Sciatic nerve (tissue), 2 donors: Measurements from ENCODE around the gene DENND6A. TPM values are rescaled to one million over a fixed set of nuclear protein-coding genes. Genes with fewer than 3 reads are reported as not detected.
"Not testable (repeated sequence)": the region's sequence is repeated elsewhere in the genome, so short reads cannot be mapped to it uniquely, and the experiment has no call there.

ENCODE experiments used
- ATAC-seq: fragments of 200-7000 bp; cut with Tn5 transposase; one replicate; pipeline ENCODE4 v1.9.1; 2020; ENCODE audit warnings: mild to moderate bottlenecking, moderate library complexity
- DNase-seq: peaks from one replicate; pipeline ENCODE4 v3.0.0-alpha.2; 2020; ENCODE audit warnings: low spot score
- intact Hi-C: fragments of 100-400 bp; cut with DNase I; formaldehyde crosslinking; loops from one replicate; pipeline ENCODE4 v1.14.2; 2022
- total RNA-seq: library from RNA; stranded (reverse); fragmentation: NEBNext Ultra II Directional; extraction: Animal tissue kit (Norgen Biotek cat#: 25700); gene quantifications from one replicate; pipeline ENCODE4 v1.2.1, GENCODE V29; 2021
- donor health status: DM: no; HTN: no; CAD: no.
- donor health status: DM: no; HTN: no; CAD: no.

The DENND6A gene
- total RNA-seq, 1 donor from 2014 or later: 56.3 TPM

DNA sequence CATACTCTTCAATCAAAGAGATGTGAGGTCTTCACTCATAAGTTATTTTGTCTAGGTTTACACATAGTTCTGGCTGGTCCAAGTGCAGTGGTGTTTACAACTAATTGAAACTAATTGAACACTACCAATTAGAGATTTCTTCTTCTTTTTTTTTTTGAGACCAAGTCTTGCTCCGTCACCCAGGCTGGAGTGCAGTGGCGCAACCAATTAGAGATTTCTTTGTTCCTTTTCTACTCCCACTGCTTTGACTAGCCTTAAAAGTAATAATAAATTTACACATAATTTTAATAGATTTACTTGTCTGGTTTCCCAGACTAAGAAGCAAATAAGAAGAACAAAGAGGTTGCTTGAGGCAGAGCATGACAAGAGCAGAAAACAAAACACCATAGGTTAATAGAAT lies 6.7 kb upstream of the DENND6A start:
- DNase-seq (no peak), ATAC-seq (no peak)
- intact Hi-C loops: no loop called here

DNA sequence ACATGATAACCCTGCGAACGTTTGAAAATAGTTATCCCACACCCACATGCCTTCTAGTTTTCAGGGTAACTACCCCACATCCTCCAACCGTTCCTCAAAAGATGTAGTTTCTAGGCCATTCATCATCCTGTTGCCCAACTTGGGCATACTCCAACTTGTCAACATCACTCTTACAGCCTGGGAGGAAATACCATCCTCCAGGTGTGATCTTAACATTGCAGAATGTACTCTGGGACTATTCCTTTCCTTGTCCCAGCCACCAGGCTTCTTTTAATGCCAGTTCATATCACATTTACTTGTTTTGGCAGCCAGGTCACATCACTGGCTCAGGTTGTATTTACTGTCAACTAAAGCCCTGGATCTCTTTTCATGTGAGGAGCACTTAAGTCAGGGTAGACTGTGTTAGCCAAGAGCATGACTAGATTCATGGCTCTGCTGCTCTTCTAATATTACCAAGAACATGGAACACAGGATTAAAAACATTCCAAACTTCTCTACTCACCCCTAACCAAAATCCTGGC lies 4.0 kb upstream of the DENND6A start:
- intact Hi-C loops: no loop called here
- no peak for ATAC-seq
- no peak for DNase-seq

DNA sequence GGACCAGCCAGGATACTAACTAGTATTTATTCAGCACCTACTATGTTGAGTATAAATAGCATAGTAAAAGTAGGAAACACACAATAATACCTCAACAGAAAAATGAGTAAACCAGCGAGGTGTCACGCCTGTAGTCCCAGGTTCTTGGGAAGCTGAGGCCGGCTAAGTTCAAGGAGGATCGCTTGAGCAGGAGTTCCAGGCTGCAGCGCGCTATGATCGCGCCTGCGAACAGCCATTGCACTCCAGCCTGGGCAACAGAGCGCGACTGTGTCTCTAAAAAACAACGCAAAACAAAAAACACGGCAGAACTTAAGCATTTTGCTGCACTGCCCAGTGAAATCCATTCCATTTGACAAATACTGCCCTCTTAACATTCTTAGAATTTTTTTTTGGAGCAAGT lies 1.3 kb upstream of the DENND6A start:
- intact Hi-C loops: no loop called here
- DNase-seq (no peak), ATAC-seq (no peak)

DNA sequence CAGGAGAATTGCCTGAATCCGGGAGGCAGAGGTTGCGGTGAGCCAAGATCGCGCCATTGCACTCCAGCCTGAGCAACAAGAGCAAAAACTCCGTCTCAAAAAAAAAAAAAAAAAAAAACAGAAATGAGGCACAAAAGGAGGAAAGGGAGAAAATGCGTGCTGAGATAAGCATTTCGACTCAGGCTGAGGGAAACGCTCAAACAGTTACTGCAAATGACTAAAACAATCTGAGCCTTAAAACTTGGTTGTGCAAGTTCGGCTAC lies 813 bp downstream of the DENND6A start:
- ATAC-seq, intact Hi-C loops, DNase-seq: not testable (repeated sequence)

DNA sequence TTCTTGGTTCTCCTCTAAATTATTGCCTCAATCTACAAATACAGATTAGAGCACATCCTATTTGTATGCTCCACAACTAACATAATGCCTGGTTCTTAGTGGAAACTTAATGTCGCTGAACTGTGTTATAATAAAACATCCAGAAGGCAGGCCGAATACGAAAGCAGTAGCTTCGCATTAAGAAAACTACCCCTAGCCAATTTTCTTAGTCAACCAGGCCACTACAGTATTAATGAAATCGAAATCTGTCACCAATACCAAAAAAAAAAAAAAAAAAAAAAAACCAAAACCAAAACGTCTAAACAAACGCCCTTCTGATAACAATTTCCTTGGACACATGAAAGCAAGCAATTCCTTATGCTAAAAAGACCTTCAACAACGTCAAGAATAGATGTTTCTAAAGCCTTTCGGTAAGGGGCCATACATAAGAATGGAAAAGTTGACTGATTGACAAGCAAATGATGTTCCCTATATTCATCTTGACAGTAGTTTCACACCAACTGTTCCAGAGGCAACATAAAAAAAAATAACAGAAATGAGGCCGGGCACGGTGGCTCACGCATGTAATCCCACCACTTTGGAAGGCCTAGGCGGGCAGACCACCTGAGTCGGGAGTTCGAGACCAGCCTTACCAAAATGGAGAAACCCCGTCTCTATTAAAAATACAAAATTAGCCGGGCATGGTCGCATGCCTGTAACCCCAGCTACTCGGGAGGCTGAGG lies 1.3 kb downstream of the DENND6A start:
- DNase-seq (no peak), ATAC-seq (no peak)
- intact Hi-C loops: no loop called here

DNA sequence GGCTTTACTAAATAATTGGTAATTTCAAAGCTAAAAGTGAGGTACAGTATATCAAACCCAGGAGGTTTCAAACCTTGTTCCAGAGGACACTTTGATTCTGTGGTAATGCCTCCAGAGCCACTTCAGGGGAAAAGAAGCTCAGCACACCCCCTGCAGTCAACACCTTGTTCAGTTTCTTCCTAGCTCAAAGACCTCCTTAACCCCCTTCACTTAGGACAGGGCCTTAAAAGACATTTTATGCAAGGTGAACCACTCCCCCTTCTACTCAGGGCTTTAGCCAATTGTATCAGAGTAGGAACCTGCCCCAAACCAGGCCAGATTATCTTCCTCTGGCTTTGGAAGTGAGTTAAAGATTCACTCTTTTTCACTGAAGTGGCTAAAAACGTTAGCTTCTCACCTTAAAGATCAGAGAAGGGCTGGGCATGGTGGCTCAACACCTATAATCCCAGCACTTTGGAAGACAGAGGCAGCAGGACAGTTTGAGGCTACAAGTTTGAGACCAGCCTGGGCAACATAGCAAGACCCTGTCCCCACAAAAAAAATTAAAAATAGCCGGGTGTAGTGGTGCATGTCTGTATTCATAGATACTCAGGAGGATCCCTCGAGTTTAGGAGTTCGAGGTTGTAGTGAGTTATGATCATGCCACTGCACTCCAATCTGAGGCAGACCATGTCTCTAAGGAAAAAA lies 3.4 kb downstream of the DENND6A start:
- ATAC-seq: no peak
- intact Hi-C loops: no loop called here

DNA sequence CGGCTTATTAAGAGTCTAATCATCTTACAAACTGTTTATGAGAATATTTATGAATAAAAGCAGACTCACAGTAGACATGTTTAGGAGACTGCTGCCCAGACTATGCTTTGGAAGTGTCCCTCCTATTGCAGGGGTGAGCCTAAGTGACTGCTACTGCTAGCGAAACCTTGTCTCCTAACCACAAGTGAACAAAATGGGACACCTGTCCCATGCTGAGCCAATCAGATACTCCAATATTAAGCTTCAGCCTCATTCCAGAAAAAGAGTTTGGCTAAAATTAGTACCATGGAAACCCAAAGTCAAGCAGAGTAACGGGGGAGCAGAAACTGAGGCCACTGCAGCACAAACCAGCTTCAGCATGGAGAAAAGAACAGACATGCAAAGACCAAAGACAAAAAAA lies 4.6 kb downstream of the DENND6A start:
- intact Hi-C loops: no loop called here
- ATAC-seq (no peak), DNase-seq (no peak)

More for the DNA sequence above, 3.4 kb downstream of the DENND6A start:
- DNase-seq: no peak

DNA sequence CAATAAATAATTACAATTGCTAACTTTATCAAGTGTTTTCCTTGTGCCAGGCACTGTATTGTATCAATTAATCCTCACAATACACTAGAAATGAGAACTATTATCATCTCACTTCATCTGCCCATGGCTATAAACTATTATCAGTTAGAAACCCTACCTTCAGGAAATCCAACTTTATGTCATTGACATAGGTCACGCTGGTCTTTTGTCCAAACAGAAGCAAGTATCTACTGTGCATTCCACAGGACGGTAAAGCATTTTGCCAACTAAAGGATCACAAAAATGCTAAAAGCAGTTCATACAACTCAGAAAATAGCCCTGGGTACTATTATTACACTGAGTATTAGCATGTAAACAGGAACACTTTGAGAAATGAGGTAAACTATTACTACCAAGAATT lies 9.6 kb downstream of the DENND6A start:
- ATAC-seq: no peak
- intact Hi-C loops: no loop called here
- DNase-seq: no peak

DNA sequence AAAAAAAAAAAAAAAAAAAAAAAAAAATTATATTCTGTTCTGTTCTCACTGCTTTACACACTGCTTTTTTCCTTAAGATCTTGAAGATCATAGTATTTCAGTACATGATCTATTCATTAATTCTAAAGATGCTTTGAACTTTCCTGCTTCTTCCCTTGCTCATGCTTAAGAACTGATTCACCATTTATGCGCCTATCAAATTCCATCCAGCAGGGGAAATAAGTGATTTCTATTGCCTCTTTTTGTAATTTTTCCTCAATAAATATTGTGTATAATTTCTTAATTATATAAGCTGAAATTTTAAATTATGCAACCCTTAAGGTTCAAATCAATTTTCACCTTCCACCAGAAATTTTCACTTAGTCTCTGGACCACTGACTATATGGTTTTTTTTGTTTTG lies 10.6 kb downstream of the DENND6A start:
- intact Hi-C loops: no loop called here
- ATAC-seq (no peak), DNase-seq (no peak)

DNA sequence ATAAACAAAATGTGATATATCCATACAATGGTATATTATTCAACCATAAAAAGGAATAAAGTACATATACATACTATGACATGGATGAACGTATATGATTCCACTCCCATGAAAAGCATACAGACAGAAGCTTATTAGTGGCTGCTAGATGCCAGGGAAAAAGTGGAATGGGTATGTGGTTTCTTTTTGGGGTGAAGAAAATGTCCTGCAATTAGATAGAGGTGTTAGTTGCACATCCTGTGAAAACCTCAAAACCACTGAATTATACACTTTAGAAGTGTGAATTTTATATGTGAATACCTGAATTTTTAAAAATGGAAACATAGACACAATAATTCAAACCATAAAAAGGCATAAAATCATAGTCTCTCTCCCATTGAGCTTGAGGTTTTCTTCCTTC lies 11.2 kb downstream of the DENND6A start:
- intact Hi-C loops: no loop called here
- ATAC-seq (no peak), DNase-seq (no peak)

DNA sequence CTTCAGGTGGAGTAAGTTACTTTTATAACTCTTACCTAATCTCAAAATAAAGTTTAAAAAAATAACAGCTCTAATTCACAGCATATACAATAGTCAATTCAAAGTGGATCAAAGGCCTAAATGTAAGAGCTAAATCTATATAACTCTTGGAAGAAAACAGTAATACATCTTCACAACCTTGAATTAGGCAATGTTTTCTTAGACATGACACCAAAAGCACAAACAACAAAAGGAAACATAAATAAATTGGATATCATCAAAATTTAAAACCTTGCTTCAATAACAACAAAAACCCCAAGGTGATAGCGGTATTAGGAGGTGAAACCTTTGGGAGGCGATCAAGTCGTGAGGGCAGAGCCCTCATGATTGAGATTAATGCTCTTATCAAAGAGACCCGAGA lies 12.8 kb downstream of the DENND6A start:
- ATAC-seq: no peak
- intact Hi-C loops: no loop called here
- DNase-seq: no peak

DNA sequence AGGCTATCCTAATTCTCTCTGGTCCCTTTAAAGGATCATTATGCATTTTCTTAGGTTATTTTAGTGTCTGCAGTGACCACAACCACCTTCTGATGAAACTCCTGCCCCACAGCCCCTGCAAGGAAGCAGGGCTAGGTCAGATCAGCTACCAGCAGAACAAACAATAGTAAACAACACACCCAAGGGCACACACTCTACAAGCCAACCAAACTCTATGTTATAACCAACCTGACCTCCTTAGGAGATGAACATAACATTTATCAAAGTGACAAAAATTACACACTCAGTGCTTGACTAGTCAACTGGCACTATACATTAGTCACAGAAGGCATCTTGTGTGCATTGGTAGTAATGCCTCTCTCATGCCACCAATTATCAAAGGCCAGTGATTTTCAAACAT lies 17.3 kb downstream of the DENND6A start:
- DNase-seq (no peak), ATAC-seq (peak; percentile 31)
- intact Hi-C loops: no loop called here

DNA sequence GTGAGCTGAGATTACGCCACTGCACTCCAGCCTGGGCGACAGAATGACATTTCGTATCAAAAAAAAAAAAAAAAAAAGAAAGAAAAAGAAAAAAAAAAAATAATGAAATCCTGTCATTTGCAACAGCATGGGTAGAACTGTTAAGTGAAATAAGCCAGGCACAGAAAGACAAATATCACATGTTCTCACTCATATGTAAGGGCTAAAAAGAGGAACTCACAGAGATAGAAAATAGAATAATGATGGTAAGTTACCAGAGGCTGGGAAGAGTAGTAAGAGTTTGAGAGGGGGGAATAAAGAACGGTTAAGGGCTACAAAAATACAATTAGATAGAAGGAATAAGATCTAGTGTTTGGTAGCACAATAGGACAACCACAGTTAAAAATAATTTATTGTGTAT lies 19.7 kb downstream of the DENND6A start:
- ATAC-seq: peak; percentile 42
- DNase-seq: no peak
- intact Hi-C loops: no loop called here

DNA sequence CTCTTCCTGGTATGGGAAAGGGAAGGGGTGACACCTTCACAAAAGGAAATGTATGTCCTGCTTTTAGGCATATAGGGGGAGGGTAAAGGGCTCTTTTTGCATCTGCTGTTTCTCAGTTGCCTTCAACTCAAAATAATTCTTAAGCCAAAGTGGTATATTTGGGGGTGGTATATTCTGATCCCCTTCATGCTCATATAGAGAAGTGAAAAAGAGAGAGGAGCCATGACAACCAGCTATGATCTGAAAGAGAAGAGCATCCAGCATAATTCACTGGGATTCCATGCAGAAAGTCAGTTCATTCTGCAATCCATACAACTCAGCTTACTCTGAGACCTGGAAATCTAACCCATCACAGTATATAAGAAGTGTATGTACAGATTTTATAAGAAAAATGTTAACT lies 22.3 kb downstream of the DENND6A start:
- DNase-seq (no peak), ATAC-seq (no peak)
- intact Hi-C loops: no loop called here

DNA sequence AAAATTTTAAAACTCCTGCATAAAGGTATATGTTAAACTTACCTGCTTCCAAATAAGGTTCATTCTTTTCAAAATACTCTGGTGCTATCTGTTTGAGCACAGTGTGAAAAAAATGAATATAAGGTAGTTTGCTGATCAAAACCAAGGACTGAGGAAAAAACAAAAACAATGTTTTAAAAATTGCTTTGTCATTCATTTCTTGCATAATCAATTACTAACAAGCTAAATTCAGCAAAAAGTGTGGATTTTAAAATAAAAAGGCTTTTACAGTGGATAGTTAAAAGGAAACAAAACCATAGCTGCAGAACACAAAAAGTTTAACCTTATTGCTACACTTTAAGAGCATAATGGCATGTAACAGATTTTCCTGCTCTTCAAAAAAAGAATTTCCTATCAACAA lies 31.5 kb downstream of the DENND6A start:
- intact Hi-C loops: no loop called here

DNA sequence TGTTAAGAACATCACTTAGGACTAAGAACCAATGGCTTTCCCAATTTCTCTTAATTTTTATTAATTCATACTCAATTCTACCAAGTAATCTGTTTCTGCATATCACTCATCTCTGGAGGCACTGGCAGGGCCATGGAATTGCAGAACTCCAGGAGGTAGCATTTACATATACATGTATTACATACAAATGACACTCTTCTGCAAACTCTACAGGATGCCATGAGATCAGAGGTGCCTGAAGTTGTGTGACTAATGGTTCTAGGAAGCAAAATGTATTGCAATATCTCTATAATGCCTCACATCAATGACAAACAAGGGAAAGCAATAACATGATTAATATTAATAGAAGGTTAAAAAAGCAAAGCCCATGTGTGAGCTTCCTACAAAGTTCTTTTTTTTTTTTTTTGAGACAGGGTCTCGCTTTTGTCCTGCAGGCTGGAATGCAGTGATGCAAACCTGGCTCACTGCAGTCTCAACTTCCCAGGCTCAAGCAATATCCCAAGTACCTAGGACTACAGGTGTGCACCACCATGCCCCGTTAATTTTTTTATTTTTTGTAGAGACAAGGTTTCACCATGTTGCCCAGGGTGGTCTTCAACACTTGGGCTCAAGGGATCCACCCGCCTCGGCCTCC lies 33.0 kb downstream of the DENND6A start:
- DNase-seq (no peak), ATAC-seq (no peak)
- intact Hi-C loops: no loop called here

More for the DNA sequence above, 31.5 kb downstream of the DENND6A start:
- ATAC-seq: no peak
- no peak for DNase-seq

DNA sequence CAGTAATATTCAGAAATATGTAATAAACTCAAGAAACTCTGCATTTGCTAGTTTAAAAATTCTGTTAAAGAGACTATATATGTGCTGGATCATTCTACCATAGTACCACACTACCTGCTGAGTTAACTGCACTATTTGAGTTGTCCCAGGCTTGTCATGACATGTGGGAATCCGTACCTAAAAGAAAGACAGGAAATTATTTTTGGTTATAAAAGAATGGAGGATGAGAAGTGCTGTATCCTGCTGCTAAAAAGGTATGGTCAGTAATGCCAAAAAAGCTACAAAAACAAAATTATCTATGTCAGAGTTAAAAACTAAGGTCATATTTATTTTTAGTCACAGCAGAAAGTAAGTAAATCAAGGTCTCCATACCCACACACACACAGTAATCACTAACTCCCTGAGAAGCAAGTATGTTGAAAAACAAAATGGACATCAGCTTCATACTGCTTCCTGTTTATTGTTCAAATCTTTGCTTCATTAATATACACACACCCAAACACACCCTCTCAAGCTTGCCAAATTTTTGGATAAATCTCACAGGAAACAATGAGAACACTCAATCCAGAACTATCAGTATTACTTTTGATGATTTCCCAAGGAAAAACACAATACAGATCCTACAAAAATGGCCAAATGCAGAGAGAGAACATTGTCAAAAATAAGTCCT lies 33.7 kb downstream of the DENND6A start:
- peak; percentile 76 for ATAC-seq

DNA sequence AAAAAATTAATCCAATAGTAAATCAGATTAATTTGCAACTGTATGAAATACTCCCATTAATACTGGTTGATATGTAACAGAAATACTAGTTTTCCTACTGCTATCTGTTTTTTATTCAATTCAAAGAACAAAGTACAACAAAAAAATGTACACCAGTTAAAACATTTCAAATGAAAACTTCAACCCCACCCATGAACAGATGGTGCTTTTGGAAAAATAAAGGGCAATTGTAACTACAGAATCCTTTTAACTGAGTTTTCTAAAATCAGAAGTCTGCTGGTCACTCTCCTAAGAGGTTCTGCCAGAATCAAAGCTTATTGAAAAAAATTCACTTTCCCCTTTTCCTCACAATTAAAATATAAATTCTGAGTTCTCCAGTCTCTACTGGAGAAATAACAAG lies 34.3 kb downstream of the DENND6A start:
- ATAC-seq: no peak
- intact Hi-C loops: no loop called here
- DNase-seq: no peak

More for the DNA sequence above, 33.7 kb downstream of the DENND6A start:
- intact Hi-C loops: no loop called here
- no peak for DNase-seq

DNA sequence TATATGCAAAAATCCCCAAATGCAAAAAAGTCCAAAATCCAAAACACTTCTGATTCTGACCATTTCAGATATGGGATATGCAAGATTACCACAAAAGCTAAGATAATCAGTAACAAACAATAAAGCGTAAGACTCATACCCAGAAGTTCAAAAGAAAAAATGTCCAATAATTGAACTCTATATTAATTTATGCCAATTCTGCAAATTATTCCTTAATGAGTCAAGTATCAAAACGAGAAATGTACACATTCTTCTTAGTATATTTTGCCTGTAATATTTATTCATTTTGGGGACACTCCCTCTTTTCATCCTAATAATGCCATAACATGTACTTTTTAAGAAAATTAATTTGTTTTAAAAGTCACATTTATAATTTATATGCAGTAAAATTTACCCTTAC lies 37.1 kb downstream of the DENND6A start:
- DNase-seq (no peak), ATAC-seq (no peak)
- intact Hi-C loops: no loop called here

DNA sequence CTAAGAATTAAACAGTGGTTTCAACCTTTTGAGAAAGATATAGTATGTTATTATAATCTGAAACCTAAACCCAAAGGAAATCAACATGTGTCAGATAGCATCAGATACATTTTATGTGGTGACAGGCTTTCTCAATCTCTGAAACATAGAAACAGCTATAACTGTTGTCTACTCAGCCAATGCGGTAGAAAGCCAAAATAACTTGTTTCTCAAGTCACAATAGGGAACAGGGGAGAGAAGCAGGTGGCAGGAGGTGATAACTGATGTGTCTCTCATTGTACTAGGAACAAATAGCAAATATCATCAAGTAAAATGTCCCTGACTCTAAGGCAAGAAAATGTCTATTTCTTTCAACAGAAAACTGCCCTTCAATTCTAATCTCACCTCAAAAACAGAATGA lies 38.6 kb downstream of the DENND6A start:
- intact Hi-C loops: no loop called here
- no peak for ATAC-seq

More for the DNA sequence above, 38.6 kb downstream of the DENND6A start:
- no peak for DNase-seq
